ENCODE data around the gene KLHL14. TPM values are rescaled to one million over a fixed set of nuclear protein-coding genes. Genes with fewer than 3 reads are reported as not detected.

KLHL14 gene
- total and polyA plus RNA-seq, 2 of the 13 experiments (the other 11 are each of a cell fraction or from before 2014, with no cell fraction given): 16.0 to 41.8 TPM

DNA sequence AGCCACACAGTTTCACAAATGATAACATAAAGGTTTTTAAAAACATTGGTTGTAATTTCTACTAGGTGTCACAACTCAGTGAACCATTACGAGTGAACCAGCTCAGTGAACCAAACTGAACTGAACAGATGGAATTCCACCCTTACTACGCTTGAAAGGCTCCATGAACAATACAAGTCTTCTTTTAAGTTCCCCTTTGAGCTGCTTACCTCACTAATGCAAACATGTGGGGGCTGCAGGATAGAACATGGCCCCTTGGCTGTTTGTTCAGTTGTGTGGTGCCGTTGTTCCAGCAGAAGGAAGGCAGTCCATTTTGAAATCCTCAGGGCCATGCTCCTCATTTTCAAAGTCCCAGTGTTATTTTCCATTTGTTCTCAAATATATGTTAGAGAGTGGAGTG, 30.7 kb upstream of the KLHL14 start (continued):
- TF ChIP-seq, protein P1, sequence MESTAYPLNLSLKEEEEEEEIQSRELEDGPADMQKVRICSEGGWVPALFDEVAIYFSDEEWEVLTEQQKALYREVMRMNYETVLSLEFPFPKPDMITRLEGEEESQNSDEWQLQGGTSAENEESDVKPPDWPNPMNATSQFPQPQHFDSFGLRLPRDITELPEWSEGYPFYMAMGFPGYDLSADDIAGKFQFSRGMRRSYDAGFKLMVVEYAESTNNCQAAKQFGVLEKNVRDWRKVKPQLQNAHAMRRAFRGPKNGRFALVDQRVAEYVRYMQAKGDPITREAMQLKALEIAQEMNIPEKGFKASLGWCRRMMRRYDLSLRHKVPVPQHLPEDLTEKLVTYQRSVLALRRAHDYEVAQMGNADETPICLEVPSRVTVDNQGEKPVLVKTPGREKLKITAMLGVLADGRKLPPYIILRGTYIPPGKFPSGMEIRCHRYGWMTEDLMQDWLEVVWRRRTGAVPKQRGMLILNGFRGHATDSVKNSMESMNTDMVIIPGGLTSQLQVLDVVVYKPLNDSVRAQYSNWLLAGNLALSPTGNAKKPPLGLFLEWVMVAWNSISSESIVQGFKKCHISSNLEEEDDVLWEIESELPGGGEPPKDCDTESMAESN (CRISPR knock-in tag; conservative IDR thresholded peaks at IDR 0.05): no peak
- TF ChIP-seq, protein P2, sequence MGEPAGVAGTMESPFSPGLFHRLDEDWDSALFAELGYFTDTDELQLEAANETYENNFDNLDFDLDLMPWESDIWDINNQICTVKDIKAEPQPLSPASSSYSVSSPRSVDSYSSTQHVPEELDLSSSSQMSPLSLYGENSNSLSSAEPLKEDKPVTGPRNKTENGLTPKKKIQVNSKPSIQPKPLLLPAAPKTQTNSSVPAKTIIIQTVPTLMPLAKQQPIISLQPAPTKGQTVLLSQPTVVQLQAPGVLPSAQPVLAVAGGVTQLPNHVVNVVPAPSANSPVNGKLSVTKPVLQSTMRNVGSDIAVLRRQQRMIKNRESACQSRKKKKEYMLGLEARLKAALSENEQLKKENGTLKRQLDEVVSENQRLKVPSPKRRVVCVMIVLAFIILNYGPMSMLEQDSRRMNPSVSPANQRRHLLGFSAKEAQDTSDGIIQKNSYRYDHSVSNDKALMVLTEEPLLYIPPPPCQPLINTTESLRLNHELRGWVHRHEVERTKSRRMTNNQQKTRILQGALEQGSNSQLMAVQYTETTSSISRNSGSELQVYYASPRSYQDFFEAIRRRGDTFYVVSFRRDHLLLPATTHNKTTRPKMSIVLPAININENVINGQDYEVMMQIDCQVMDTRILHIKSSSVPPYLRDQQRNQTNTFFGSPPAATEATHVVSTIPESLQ (CRISPR knock-in tag; conservative IDR thresholded peaks at IDR 0.05): no peak
- TF ChIP-seq ZBTB20 (CRISPR knock-in tag; IDR thresholded peaks at IDR 0.05; ENCODE audit: borderline replicate concordance, low read depth) (0 out of 2 replicates have a peak, but pooled peaks have one; percentile 54), RFXAP (CRISPR knock-in tag; IDR thresholded peaks at IDR 0.05; ENCODE audit: borderline replicate concordance) (peak; percentile 83), TGIF2 (CRISPR knock-in tag; IDR thresholded peaks at IDR 0.05) (0 out of 2 replicates have a peak, but pooled peaks have one; percentile 50), ZC3H4 (CRISPR knock-in tag; IDR thresholded peaks at IDR 0.05; ENCODE audit: borderline replicate concordance) (no peak; the same call in 1 of the 2 replicates), MED1 (CRISPR knock-in tag; IDR thresholded peaks at IDR 0.05) (peak; percentile 97), ZSCAN20 (CRISPR knock-in tag; IDR thresholded peaks at IDR 0.05; ENCODE audit: borderline replicate concordance) (no peak), RARA (CRISPR knock-in tag; IDR thresholded peaks at IDR 0.05) (peak; percentile 90), HES4 (CRISPR knock-in tag; IDR thresholded peaks at IDR 0.05; ENCODE audit: borderline replicate concordance) (no peak), ZNF879 (CRISPR knock-in tag; IDR thresholded peaks at IDR 0.05) (no peak), TBX3 (IDR thresholded peaks at IDR 0.05; ENCODE audit: borderline replicate concordance) (no peak), NCOR1 (IDR thresholded peaks at IDR 0.05; ENCODE audit: borderline replicate concordance, low read length) (peak; percentile 74), JUN (CRISPR knock-in tag; IDR thresholded peaks at IDR 0.05) (peak; percentile 98), TMF1 (CRISPR knock-in tag; IDR thresholded peaks at IDR 0.05; ENCODE audit: low read depth) (no peak), ZSCAN25 (CRISPR knock-in tag; IDR thresholded peaks at IDR 0.05) (0 out of 2 replicates have a peak, but pooled peaks have one; percentile 42), GATAD2A (CRISPR knock-in tag; IDR thresholded peaks at IDR 0.05) (peak; percentile 92), ZNF720 (CRISPR knock-in tag; IDR thresholded peaks at IDR 0.05) (no peak)
- TF ChIP-seq, protein P3, sequence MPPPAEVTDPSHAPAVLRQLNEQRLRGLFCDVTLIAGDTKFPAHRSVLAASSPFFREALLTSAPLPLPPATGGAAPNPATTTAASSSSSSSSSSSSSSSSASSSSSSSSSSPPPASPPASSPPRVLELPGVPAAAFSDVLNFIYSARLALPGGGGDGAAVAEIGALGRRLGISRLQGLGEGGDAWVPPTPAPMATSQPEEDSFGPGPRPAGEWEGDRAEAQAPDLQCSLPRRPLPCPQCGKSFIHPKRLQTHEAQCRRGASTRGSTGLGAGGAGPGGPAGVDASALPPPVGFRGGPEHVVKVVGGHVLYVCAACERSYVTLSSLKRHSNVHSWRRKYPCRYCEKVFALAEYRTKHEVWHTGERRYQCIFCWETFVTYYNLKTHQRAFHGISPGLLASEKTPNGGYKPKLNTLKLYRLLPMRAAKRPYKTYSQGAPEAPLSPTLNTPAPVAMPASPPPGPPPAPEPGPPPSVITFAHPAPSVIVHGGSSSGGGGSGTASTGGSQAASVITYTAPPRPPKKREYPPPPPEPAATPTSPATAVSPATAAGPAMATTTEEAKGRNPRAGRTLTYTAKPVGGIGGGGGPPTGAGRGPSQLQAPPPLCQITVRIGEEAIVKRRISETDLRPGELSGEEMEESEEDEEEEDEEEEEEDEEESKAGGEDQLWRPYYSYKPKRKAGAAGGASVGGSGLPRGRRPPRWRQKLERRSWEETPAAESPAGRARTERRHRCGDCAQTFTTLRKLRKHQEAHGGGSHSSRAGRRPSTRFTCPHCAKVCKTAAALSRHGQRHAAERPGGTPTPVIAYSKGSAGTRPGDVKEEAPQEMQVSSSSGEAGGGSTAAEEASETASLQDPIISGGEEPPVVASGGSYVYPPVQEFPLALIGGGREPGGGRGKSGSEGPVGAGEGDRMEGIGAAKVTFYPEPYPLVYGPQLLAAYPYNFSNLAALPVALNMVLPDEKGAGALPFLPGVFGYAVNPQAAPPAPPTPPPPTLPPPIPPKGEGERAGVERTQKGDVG (CRISPR knock-in tag; IDR thresholded peaks at IDR 0.05; ENCODE audit: borderline replicate concordance): no peak
- TF ChIP-seq, protein P4, sequence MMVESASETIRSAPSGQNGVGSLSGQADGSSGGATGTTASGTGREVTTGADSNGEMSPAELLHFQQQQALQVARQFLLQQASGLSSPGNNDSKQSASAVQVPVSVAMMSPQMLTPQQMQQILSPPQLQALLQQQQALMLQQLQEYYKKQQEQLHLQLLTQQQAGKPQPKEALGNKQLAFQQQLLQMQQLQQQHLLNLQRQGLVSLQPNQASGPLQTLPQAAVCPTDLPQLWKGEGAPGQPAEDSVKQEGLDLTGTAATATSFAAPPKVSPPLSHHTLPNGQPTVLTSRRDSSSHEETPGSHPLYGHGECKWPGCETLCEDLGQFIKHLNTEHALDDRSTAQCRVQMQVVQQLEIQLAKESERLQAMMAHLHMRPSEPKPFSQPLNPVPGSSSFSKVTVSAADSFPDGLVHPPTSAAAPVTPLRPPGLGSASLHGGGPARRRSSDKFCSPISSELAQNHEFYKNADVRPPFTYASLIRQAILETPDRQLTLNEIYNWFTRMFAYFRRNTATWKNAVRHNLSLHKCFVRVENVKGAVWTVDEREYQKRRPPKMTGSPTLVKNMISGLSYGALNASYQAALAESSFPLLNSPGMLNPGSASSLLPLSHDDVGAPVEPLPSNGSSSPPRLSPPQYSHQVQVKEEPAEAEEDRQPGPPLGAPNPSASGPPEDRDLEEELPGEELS (CRISPR knock-in tag; IDR thresholded peaks at IDR 0.05): peak; percentile 97
- TF ChIP-seq, protein P5, sequence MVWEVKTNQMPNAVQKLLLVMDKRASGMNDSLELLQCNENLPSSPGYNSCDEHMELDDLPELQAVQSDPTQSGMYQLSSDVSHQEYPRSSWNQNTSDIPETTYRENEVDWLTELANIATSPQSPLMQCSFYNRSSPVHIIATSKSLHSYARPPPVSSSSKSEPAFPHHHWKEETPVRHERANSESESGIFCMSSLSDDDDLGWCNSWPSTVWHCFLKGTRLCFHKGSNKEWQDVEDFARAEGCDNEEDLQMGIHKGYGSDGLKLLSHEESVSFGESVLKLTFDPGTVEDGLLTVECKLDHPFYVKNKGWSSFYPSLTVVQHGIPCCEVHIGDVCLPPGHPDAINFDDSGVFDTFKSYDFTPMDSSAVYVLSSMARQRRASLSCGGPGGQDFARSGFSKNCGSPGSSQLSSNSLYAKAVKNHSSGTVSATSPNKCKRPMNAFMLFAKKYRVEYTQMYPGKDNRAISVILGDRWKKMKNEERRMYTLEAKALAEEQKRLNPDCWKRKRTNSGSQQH (CRISPR knock-in tag; IDR thresholded peaks at IDR 0.05; ENCODE audit: low read depth): no peak

All from HepG2 (cell line).